Hematopoietic multipotent progenitor cell treated with erythropoietin and hydrocortisone succinate and interleukin-3 and kit ligand, for 4 days (in vitro differentiated cells): ENCODE results near the gene CDK14.

ENCODE experiments used
- DNase-seq: peaks from one replicate; pipeline ENCODE4 v3.0.0-alpha.2; 2015

Gene CDK14

DNA sequence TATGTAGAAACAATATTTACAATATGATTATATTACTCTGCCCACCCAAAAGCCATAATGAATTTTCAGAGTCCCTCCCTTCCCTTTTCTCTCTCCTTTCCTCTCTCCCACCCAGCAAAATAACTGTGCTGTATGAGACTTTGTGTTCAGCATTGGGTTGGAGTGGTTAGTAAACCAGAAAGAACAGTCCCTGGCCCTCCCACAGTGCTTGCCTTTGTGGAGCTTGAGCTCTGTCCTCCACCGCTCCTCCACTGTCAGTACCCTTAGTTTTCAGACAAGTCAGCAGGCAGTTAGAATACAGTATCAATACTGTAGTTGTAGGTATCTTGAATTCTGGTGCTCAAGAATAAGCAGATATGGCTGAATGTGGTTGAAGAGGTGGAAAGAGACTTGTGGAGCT lies 92.7 kb downstream of the CDK14 start:
- DNase-seq = no peak

DNA sequence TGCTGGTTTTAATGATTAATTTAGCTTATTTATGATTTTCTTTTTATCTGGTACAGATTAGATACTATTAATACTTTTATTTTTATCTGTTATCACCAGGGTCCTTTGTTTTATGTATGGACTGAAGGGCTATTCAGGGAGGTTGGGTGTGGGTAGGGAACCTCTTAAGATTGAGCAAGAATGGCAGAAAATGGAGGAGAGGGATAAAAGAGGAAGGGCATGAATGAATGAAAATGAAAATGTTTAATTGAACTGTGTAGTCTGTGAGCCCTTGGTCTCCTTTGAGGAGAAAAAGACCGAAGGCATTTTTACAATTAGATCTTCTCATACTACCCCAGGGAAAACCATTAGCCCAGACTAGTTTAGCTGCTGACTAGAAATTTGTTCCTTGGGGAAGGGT lies 93.1 kb downstream of the CDK14 start:
- DNase-seq = no peak

DNA sequence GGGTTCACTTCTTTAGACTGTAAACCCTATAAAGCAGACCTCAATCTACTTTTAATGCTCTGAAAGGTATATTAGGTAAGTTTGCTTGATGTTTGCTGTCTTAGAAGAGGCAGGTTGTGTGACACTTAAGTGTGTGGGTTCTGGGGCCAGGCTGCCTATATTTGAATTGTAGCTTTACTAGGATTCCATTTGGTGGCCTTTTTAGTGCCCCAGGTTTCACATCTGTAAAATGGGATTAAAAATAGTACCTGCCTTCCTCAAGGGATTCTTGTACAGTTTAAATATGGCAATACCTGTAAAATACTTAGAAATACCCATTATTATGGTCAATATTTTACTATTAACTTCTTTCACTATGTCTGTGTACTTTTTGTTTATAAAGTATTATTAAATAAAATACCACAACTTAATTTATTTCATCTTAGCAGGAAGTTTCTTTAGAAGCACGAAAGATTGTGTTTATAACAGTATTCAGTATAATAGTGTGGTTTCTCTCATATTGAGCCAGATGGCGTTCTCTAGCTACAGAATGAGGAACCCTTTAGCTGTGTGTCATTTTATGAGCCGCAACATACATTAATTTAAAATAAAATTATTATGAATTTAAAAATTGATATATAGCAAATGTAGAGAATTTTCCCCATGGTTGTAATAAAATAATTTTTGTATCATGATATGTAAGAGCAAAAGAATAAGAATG lies 94.2 kb downstream of the CDK14 start:
- DNase-seq = no peak

DNA sequence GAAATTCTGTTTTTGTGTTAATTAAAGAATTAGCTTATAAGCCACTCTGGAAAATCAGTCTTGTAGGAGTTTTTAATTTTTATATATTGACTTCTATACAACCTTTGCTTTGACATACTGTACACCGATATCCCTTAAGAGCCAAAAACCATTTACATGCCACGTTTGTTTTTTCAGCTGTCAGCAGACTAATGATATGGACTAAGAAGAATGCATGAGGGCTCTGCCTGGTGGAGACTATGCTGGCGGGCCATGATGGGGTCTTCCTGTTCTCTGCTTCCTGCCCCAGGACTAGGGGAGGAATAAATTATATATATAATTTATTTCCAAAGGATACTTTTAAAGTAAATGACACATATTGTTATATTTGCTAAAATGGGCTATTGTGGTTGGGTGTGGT lies 96.3 kb downstream of the CDK14 start:
- DNase-seq = no peak

DNA sequence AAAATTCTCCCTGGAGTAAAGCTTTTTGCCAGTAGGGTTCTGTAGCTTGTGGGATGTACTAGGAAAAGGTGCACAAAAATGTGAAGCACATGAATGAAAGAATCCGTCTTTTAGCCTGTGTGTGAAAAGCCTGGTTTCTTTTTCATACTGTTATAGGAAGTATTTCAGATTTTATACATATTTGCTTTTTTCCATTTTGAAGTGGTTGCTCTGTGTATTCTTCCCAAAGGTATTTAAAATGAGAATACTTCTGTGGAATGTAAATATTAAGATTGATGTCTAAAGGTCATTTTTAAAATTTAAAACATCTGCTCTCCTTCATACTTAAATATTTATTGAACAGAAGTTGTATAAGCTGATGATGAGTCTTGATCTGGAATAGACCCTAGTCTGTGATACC lies 96.8 kb downstream of the CDK14 start:
- no peak for DNase-seq

DNA sequence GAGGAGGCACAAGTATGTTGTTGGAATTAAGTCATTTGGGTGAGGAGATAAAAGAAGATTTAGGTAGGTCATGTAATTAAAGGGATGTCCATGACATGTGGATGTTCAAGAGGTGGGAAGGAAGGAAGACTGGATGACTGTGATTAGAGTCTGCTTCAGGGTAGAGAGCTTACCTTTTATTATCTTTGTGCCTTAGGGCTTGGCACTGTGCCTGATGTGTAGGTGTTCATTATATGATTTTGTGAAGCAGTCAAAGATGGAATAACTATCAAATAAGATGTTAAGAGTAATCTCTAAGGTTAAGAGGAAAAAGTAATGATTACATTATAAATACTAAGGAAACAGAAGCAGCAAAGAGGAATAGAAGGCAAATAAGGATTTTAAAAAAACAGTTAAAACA lies 97.8 kb downstream of the CDK14 start:
- no peak for DNase-seq

DNA sequence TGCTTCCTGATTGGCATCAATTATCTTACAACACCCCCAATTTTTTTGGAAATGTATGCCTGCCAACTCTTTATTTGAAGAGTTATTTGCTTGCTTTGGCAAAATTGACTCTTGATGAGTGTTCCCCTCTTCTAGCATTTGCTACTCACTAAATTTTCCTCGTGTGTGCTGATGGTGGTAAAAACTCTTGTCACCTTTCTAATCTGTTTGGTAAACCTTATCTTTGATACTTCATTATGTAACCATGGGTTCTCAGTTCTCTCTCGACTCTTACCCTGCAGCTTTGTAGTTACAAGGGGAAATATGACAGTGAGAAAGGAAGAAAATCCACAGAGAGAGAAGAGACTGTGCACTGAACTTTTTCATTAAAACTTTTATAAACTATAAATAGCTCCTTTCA lies 102.5 kb downstream of the CDK14 start:
- DNase-seq = peak; percentile 14

DNA sequence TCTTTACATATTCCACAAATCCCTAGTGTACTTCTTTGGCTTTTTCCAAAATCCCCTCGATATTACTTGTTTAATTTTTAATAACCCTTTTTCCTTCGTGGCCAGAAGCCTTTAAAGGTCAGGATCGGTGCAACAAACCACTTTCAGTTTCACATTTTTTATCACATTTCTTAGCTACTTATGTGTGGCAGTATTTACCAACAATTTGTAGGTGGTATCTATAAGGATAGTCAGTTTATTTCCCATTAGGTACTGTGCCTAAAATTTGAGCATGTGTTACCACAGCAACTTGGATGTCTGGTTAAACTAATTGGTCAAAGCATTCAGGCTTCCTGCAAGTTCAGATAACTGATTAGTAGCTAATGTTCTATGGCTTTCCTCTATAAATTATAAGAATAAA lies 104.9 kb downstream of the CDK14 start:
- no peak for DNase-seq

DNA sequence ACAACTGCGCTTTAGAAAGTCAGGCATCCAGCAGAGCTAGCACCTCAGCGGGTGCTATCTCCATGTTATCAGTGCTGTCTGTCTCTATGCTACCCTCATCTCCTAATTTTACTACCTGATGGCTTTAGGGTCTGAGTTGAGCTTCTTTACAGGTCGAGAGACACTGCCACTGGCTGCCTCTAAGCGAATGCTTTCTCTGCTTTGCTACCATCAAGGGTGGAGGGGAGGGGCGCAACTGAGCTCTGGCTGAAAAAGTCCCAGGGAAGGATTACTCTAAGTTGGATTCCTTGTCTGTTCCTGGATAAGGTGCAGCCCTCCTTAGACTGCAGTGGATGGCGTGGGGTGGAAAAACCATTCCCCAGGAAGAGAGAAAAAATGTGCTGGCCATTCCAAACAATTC lies 105.7 kb downstream of the CDK14 start:
- no peak for DNase-seq

DNA sequence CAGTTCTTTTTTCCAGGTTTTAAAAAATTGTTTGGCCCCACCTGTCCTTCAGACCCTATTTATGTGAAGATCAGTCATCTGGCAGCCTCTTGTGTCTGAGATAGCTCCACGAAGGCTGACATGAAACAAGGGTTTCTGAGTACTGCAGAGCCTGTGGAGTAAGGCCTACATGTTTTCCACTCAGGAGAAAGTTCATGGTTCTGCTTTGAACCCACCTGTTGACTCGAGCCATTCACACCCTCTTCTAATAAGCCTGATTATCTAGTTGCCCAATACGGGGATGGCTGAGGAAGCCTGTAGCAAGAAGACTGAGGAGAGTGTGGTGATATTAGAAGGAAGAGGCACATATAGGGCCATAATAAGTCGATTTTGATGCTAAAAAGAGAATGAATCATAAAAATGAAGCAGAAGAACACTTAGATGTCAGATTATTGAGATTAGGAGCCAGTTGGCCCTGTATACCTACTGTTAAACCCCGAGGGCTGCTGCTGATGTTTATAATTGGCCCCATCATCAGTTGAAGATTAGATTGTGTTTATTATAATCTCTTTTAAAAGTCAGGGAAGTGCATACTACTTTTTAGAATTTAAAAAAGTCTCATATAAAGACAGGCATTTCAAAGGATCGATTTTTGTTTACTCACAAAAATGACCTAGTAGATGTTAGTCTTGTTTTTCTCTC lies 109.4 kb downstream of the CDK14 start:
- DNase-seq = no peak

DNA sequence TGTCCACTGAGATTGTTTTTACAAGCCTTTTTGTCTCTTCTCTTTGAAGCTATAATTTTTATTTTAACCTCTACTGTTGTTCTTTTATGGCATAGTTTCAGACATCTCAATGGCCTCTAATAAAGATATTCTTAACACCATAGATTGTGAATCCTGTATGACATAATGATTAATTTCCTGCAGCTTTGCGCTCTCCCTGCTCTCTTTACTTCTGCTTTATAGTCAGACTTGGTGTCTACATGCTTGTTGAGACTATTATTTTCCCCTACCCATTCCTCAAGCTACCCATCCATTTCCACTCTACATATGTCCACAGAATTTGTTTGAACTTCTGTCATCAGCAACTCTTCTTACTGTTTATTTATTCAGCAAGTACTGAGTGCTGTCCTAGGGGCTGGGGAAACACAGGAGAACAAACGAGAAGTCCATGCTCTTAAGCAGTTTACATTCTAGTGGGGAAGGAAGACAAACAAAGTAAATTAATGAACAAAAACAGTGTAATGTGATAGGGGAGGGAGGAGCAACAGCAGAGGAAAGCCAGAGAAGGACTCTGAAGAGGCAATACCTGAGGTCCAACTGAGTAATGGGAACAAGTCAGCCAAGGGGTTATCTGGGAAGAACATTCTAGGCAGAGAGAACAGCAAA lies 110.1 kb downstream of the CDK14 start:
- DNase-seq = peak; percentile 13

DNA sequence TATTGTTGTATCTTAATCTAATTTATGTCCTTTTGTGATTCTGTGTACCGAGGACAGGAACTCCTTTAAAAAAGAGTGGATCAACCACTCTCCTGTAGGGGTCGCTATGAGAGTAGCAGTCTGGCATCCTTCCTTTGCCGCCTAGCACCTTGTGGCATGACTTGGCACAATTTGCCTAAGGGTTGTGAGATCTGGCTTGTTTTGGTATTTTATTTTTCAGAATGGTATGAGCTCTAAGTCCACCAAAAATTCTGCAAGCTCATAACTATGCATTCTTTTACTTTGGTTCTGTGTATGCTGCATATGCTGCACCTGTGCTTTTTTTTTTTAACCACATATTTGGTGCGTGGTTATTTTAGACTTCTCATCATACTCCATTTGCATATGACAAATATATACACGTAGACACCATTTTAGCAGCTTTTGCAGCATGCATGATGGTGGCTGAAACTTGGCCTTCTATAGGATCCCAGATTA lies 112.8 kb downstream of the CDK14 start:
- peak; percentile 74 for DNase-seq

DNA sequence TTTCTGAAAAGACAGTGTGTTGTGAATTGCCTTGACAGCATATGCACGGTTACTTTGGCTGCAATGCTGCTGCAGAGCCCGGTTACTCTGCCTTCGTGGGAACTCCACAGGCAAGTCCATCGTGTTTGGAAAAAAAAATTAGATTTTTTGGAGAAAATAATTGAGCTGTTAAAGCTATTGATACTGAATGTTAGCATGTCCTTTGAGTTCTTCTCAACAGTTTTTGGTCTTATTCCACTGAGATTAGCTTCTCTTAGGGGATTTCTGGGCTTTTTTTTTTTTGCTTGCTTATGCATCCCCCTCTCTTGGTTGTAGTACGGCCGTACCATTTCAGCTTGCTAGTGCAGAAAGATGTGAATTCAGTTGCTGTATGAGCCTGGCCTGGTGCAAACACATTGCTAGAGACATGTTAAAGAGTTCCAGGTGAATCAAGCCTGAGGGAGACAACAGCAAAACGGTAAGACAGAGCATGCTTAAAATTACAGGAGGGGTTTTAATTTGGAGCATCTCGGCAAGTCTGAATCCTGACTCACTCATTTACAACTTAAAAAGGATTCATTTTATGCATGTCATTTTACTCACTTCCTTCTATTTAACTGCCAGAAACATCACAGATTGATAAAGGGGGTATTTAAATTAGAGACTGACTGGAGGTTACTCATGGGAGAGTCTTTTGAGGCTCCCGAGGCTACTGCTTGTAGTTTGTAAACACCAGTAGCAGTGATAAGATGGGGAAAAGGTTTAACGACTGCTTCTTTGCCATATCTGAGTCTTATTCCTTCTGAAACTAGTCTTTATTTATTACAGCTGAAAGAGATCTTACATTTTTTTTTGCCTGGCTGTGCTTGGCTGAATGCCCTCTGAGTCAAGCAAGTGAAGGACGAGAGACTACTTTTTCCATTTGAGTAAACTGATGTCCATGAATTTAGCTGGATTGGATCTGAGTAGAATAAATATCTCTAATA lies 113.7 kb downstream of the CDK14 start:
- DNase-seq = no peak

DNA sequence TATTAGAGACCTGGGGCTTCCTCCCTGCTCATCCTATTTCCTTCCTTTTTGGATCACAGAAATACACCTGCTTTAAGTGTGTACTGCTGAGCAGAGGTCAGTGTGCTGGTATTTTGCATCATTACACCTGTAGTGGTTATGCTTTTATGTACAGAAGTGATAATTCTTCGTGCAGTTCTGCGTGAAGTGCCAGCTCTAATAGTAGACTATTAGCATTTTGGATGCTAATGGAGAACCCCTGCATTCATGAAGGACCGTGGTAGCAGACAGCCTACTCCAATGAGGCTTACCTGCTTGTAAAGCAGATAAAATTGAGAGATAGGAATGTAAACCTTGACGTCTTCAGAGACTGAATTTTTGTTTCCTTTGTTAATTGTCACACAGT lies 114.3 kb downstream of the CDK14 start:
- DNase-seq = no peak

DNA sequence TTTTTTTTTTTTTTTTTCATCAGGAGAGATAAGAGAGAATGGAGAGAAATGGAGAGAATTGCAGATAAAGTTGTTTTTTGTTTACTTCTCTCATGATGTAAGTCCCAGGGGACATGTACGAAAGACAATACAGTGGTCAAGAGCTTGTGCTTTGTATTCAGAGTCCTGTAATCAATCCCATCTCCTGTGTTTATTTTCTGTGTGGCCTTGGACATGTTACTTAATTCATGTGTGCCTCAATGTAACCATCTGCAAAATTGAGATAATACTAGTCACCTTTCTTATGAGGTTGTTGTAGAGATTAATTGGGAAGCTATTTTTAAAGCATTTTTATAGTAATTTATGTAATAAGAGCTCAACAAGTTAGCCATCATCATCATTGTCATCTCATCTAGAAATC lies 117.5 kb downstream of the CDK14 start:
- no peak for DNase-seq

DNA sequence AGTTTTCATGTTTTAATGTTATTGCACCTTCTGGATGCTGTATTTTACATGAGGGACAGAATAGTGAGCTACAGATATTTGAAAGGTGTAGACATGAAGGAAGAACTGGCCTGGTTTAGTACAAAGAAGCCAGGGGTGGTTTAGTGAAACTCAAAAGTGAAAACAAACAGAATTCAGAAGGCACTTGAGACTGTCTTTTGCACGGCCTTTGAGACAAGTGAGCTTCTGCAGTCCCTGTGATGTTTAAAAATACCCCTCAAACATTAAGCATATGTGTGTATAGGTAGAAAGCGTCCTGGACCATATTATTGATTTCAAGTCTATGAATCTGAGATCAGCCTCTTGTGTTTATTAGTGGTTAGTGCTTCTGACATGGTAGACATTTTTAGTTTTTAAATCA lies 118.9 kb downstream of the CDK14 start:
- no peak for DNase-seq

DNA sequence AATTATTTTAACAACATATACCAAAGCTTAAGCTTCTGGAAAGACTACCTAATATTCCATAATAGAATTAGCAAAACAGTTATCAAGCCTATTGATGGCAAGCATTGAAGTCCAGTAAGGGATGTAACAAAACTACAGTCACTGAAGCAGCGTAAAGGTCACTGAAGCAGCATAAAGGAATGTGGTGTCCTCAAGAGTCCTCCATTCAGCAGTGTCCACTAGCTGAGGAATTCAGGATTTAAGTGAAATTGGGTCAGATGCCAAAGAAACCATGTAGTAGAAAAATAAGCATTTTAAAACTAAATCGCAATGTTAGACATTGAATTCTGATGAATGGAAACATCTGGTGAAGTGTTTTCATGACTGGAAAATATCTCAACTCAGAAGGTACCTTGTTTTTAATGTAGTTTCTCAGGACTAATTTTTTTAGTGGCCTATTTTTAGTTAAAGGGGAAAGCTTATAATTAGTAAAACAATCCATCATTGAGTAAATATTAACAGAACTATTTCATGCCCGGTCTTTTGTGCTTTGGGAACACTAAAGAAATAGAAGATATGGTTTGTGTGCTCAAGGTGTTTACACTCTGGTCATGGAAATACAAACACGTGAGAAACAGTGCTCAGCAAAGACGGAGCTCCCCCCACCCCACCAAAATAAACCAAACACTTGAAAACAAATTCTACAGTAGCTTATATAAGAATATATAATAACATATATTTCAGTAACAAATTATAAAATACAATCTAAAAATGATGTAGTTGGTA lies 121.4 kb downstream of the CDK14 start:
- no peak for DNase-seq

DNA sequence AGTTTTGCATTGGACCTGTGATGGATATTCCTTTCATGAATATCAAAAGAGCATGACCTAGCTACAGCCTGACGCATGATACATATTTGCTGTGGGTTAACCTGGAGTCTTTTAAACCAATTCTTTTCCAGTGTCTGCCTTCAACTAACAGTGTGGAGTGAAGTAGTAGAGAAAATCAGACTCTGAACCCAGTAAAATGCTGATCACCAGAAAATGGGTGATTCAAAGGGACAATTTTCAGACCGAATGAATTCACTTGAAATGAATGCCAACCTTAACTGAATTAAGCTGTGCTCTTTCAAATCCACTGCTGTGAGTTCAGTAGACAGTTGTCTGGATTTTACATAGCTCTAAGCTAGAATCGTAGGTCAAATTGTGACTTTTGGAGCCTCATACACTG lies 123.0 kb downstream of the CDK14 start:
- DNase-seq = no peak

DNA sequence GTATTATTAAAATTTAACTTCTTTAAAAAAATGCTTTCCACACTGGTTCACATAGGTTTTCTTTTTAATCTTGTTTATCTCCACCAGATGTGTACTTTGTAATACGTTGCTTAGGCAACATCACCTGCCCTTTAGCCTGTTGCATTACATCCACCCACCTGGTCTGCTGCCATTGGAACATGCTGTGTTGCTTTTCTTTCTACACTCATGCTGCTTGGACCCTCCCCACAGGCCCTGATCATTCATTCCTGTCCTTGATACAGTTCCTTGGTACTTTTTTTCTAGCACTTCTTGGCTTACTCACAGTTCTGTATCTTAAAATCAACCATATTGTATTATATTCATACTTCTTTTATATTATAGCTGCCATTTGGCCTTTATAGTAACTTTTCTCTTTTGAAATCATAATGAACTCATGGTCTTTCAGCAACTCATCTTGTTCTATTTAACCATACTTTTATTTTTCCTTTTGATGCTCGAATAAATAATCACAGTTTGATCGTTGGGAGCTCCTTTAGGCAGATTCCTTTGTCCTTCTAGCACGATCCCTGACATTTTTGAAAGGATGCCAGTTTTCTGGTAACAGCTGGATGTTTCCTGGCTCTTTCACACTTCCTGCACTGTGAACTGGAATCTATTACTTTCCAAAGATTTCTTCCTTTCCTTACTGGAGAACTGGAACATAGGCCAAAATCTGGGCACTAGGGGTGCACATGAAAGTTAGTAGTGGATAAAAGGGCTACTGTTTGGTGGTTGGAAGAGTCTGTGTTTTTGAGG lies 125.1 kb downstream of the CDK14 start:
- no peak for DNase-seq

DNA sequence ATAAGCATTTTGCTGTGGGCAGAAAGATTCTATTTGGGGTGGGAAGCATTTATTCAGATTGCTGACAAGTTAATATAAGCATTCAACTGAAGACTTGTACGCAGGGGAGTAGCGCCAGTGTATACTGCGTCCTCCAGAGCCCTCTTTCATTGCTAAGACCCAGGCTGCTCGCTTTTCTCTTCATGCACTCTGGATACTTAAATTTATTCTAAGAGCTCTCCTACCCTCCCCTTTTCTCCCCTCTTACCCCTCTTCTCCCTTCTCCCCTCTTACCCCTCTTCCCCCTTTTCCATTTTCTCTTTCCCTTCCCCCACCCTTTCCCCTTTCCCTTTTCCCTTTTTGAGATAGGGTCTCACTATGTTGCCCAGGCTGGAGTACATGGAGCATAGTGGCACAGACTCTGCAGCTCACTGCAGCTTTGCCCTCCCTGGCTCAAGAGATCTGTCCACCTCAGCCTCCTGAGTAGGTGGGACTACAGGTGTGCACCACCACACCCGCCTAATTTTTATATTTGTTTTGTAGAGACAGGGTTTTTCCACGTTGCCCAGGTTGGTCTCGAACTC lies 125.8 kb downstream of the CDK14 start:
- DNase-seq = no peak

DNA sequence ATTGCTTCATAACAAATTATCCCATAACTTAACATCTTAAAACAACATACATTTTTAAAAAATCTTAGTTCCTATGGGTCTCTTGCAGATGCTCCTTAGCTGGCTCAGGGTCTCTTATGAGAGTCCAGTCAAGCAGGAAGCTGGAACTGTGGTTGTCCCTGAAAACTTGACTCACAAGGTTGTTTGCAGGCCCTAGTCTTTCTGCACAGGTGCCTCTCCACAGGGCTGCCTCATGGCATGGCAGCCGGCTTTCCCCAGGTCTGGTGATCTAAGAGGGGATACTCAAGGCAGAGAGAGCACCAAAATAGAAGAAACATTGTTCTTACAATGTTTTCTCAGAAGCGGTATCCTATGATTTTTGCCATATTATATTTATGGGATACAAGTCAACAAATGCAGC lies 127.1 kb downstream of the CDK14 start:
- no peak for DNase-seq
